HG02588 (cell line): Measurements from ENCODE around the gene GGA1.
A peak's percentile ranks its signal among the peaks of the same experiment; 100 is the strongest.
"Not testable (repeated sequence)": the region's sequence is repeated elsewhere in the genome, so short reads cannot be mapped to it uniquely, and the experiment has no call there.

Experiments
- ATAC-seq: cut with Tn5 transposase; IDR thresholded peaks from one replicate; pipeline ENCODE4 v1.9.1; 2021; ENCODE audit warnings: mild to moderate bottlenecking, moderate library complexity; ENCODE audit not compliant: unreplicated experiment

The GGA1 gene

DNA sequence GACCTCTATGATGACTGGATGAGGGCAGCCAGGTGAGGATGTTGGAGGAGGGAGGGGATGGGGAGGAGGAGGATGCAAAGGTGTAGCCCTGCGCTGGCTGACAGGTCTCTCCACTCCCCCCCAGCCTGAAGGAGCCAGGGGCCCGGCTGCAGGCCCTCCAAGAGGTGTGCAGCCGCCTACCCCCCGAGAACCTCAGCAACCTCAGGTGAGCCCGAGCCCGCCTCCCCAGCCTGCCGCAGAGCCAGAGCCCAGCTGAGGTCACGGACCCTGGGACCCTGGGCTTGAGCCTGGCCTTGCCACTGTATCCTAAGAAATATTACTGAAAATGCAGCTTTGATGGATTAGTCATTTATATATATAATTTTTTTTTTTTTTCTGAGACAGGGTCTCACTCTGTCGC is 38.7 kb downstream of the GGA1 start:
- no peak for ATAC-seq

DNA sequence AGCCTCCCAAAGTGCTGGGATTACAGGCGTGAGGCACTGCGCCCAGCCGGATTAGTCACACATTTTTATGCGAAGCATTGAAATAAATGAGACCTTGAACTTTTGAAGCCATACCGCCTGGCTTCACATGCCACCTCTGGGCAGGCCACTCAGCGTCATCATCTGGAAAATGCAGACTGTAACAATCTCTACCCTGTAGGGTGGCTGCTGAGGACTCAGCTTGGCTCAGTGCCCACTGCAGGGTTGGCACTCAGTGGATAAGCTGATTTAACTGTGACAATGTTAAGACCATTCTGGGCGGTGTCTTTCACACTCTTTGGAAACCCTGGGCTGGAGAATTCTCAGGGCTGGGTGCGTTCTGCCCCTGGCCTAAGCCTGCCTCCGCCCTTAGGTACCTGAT is 39.3 kb downstream of the GGA1 start:
- no peak for ATAC-seq

DNA sequence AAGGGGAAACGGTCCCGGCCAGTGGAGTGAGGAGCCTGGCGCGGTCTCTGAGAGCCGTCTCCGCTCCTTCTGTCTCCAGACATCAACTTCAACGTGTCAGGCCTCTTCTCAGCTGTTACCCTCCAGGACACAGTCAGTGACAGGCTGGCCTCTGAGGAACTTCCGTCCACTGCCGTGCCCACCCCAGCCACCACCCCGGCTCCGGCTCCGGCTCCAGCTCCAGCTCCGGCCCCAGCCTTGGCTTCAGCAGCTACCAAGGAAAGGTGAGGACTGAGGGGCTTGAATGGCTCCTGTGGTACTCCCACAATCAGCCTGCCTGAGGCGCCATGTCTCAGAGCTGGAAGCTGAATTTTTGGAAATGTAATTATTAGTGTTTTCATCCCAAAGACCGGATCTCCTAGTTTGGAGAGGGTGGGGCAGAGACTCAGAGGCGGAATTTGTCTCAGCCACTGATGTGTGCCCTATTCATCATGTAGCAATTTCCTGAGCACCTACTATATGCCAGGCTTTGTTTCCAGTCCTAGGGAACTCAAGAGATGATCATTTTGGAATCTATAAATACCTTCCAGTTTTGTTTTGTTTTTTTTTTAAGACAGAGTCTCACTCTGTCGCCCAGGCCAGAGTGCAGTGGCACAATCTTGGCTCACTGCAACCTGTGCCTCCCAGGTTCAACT is 42.0 kb downstream of the GGA1 start:
- ATAC-seq = no peak

DNA sequence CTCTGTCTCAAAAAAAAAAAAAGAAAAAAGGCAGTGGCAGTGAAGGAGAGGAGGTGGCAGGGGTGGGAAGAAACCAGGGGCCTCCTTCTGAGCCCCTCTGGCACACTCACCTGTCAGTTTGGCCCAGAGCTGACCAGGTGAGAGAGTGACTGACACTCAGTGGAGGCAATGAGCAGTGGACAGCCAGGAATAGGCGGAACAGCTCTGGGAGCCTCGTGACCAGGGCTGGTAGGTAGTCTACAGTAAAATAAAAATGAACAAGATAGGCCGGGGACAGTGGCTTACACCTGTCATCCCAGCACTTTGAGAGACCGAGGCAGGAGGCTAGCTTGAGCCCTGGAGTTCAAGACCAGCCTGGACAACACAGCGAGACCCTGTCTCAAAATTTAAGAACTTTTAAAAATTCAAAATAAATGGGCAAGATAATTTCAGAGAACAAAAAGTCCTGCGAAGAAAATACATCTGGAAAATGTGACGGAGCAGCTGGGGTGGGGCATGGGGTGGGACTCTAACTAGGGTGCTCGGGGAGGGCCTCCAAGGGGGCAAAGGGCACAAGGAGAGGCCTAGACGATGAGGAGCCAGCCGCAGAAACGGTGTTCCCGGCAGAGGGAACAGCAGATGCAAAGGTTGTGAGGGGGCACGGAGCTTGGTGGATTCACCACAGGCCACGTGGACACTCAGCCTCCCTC is 46.1 kb downstream of the GGA1 start:
- no peak for ATAC-seq

DNA sequence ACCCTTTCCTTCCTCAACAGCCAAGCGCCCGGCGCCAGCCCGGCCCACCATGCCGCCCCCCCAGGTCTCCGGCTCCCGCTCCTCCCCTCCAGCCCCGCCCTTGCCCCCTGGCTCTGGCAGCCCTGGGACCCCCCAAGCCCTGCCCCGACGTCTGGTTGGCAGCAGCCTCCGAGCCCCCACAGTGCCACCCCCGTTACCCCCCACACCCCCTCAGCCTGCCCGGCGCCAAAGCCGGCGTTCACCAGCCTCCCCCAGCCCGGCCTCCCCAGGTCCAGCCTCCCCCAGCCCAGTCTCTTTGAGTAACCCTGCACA is 46.6 kb downstream of the GGA1 start:
- no peak for ATAC-seq

DNA sequence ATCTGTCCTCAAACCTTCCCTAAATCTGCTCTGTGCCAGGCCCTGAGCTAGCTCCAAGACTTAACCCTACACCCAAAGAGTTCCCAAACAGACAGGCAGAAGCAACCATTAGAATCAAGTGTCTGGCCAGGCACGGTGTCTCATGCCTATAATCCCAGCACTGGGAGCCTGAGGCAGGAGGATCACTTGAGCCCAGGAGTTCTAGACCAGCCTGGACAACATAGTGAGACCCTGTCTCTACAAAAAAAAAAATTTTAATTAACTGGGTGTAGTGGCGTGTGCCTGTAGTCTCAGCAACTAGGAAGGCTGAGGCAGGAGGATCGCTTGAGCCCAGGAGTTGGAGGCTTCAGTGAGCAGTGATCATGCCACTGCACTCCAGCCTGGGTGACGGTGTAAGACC is 47.9 kb downstream of the GGA1 start:
- not testable (repeated sequence) for ATAC-seq

DNA sequence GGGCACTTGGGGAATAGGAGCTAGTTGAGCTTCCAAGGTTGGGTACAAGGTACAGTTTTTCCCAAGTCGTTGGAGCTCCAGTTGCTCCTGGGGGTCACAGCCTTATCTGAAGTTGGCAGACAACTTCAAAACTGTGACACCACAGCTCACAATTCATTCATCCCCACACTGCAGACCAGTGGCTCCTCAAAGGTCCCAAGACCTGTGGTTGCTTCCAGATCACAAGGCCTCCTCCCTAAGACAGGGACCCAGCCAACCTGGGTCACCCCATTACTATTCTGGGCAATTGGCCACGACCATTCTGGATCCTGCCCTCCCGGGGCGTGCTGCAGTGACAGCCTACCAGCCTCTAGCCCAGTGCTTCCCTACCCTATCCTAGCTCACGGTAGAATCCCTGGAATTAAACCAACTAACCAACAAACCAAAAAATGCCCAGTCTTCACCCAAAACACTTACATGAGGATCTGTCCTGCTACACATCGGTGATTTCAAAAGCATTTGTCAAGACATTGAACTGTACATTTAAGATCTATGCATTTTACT is 49.0 kb downstream of the GGA1 start:
- no peak for ATAC-seq

DNA sequence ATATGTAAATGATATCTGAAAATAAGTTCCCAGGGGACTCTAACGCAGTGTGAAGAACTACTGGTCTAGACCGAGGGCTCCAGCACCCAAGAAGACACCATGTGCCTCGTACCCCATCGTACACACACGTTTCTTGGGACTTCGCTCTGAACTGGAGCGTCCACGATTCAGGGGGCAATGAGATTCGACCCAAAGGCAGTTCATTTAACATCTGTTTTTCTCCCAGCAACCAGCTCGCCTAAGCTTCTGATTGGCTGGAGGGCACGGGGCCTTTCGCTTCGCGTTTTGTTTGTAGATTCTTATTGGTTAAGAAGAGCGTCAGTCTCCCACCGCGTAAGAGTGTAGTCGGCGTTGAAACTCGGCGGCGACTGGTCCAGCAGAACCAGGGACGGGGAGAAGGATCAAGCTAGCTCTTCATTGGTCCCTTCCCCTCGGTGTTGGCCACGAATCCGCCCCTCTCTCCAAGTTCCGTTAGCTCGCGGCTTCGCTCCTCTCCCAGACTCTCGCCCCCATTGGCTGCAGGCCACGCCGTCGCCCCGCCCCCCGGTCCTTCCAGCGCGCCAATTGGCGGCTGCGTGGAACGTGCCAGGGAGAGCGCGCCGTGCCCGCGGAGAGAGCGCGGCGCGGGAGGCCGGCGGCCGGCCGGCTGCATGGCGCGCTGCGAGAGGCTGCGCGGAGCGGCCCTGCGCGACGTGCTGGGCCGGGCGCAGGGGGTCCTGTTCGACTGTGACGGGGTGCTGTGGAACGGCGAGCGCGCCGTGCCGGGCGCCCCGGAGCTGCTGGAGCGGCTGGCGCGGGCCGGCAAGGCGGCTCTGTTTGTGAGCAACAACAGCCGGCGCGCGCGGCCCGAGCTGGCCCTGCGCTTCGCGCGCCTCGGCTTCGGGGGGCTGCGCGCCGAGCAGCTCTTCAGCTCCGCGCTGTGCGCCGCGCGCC is 49.8 kb downstream of the GGA1 start, which contains the start of gene PDXP:
Gene PDXP (plus strand): TSS at position 591 of the 933 bp plus-strand sequence. CDS start 60 bp downstream, at position 651.
- peak; percentile 78 for ATAC-seq

DNA sequence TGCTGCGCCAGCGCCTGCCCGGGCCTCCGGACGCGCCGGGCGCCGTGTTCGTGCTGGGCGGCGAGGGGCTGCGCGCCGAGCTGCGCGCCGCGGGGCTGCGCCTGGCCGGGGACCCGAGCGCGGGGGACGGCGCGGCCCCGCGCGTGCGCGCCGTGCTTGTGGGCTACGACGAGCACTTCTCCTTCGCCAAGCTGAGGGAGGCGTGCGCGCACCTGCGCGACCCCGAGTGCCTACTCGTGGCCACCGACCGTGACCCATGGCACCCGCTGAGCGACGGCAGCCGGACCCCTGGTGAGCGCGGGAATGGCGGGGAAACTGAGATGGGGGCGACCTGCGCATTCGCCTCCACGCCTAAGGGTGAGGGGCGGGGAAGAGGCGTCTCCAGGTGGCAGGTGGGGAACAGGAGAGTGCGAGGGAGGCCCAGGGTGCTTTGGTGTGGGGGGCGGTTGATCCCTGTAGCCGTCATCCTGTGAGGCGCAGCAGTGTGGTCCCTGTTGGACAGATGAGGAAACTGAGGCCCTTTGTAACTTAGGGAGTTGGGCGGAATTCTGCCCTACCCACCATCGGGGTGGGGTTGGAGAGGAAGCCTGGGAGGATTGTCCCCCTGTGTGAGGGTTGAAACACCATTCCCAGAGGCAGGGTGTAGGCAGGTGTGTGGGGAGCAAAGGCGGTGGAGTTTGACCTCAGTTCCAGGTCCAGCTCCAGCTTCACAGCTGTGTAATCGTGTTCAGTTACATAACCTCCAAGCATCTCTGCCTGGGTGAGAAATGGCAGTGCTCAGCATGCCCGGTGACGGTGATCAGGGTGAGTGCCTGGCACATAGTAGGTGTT is 50.6 kb downstream of the GGA1 start:
- peak; percentile 17 for ATAC-seq

DNA sequence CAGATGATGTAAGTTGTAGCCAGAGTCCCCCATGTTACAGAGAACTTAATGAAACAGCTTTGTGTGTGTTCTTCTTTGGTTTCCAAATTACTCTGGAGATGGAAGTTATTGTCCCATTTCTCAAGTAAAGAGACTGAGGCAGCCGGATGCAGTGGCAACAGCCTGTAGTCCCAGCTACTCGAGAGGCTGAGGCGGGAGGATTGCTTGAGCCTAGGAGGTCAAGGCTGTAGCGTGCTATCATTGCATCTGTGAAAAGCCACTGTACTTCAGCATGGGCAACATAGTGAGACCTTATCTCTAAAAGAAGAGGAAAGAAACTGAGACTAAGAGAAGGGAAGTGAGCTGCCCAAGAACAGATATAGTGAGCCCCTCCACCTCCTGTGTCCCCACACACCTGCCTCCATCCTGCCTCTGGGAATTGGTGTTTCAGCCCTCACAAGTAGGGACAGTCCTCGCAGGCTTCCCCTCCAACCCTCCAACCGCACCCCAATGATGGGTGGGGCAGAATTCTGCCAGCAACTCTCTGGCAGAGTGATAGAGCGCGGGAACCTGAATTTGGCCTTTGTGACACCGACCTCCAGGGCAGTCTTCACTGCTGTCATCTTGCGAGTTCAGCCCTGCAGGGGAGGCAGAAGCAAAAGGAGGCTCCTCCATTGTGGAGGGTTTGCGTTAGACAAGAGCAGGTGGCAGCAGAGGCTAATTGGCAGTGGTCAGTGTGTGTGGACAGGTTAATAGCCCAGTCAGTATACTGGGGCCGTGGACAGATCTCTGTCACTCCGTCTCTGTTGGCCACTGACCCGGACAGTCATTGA is 51.5 kb downstream of the GGA1 start:
- ATAC-seq = no peak

DNA sequence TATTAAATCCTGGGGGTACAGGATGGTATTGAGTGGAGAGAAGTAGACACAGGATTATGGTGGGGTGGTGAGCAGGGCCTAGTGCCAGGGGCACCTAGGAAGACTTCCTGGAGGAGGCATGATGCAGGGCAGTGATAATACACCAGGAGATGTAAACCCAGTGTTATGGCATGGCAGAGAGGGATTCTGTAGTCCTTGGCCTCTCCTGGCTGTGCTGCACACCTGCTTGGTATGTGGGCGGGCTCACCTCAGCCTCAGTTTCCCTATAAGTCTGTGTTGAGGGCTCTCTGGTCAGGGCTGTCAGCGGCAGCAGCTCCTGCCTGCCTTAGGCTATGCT is 52.0 kb downstream of the GGA1 start:
- ATAC-seq = no peak

DNA sequence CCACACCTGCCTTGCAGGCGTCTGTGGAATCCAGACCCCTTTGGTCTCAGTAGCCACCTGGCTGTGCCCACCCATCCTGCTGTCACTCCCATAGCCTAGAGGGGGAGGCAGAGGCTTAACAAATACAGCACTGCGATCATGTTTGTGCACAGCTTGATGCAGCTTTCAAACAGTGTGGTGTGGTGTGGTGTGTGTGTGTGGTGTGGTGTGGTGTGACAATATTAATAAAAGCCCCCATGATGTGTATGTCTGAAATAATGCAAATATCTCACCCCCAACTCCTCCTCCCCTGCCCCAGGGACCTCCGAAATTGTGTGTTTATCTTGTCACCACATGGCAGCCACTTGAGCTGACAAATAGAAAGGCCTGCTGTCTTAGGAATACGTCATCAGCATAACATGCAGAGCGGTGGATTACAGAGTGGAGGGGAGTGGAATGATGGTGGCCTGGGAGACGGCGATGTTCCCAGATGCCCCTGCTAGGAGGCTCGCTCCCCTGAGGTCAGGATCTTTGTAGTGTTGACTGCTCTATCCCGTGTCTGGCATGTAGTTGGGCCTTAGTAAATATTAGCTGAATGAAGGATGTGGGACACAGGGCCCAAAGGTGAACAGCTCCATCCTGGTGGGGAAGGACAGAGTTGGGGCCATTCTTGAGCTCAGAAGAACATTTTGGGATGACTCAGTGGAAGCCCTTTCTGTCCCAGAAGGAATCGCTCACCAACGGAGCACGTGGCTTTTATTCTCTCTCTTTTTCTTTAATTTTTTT is 52.7 kb downstream of the GGA1 start:
- ATAC-seq = no peak

DNA sequence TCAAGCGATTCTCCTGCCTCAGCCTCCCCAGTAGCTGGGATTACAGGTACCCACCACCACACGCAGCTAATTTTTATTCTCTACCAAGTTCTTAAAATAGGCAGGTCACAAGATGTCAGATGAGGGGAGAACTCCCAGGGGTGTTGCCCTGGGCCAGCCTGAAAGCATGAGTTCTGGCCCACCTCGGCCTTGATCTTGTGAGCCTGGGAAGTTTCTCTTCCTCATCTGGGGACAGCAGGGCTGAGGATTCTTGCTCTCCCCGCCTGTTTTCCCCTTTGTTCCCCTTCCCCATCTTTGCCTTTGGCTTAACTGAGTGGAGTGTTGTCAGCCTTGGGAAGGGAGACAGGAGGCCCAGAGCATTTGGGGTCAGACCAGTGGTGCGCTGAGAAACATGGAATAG is 53.4 kb downstream of the GGA1 start:
- ATAC-seq = no peak

DNA sequence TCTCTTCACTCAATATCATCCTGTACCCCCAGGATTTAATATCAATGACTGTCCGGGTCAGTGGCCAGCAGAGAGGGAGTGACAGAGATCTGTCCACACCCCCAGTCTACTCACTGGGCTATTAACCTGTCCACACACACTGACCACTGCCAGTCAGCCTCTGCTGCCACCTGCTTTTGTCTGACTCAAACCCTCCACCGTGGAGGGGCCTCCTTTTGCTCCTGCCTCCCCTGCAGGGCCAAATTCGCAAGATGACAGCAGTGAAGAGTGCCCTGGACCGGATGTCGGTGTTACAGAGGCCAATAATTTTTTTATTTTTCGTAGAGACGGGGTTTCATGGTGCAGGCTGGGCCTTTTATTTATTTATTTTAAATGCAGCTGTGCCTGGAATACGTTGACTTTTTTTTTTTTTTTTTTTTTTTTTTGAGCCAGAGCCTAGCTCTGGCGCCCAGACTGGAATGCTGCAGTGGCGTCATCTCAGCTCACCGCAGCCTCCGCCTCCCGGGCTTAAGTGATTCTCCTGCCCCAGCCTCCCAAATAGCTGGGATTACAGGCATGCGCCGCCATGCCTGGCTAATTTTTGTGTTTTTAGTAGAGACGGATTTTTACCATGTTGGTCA is 55.0 kb downstream of the GGA1 start:
- no peak for ATAC-seq

DNA sequence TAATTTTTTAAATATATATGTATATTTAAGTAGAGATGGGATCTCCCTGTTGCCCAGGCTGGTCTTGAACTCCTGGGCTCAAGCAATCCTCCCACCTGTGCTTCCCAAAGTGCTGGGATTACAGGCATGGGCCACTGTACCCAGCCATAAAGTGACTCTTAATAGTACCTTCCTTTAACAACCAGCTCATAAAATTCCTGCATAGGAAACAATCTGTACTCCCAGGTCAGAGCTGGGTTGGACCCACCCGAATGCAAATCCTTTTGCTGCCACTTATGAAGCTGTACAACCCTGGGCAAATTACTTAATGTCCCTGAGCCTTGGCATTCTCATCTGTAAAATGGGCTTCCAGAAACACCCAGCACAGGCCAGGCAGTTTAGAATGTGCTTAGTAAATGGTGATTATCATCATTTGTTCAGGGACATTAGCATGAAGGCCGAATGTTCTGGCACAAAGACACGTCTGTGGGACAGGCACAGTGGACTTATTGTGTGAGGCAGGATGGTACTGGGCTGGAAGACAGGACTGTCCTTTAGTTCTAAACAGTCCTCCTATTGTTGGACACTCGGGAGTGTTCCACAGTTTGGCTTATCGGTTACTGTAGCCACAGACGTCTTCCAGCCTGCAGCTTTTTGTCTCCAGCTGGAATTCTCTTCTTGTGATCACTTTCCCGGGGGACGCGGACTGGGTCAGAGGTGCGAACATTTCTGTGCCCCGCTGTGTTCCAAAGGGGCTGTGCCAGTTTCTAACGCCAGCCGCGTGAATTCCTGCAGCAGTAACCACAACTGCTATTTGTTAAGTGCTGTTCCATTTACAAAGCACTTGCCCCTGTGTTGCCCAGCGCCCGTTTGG is 55.8 kb downstream of the GGA1 start:
- no peak for ATAC-seq

DNA sequence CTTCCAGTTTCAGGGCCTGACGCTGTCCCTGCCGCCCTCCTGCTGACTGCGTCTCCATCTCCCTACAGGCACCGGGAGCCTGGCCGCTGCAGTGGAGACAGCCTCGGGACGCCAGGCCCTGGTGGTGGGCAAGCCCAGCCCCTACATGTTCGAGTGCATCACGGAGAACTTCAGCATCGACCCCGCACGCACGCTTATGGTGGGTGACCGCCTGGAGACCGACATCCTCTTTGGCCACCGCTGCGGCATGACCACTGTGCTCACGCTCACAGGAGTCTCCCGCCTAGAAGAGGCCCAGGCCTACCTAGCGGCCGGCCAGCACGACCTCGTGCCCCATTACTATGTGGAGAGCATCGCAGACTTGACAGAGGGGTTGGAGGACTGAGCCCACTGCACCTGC is 56.9 kb downstream of the GGA1 start:
- no peak for ATAC-seq

DNA sequence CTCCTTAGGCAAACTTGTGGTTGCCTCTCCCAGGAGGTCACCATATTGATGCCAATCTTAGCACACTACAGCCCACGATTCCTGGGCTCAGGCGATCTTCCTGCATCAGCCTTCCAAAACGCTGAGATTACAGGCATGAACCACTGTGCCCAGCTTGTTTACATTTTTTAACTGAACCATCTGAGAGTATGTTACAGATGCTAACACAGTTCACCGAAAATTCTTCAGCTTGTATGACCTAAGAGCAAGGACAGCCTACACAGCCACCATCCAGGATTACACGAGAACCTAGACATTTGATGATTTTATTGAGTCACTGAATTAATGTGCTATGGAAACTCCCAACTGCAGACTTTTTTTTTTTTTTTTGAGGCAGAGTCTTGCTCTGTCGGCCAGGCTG is 61.0 kb downstream of the GGA1 start:
- no peak for ATAC-seq
